GM19238 (cell line): ENCODE results near the gene CYP8B1.

Experiments used
- DNase-seq: peaks from one replicate; pipeline ENCODE4 v3.0.0; 2011; ENCODE audit warnings: low spot score; ENCODE audit not compliant: insufficient read length

Gene CYP8B1

DNA sequence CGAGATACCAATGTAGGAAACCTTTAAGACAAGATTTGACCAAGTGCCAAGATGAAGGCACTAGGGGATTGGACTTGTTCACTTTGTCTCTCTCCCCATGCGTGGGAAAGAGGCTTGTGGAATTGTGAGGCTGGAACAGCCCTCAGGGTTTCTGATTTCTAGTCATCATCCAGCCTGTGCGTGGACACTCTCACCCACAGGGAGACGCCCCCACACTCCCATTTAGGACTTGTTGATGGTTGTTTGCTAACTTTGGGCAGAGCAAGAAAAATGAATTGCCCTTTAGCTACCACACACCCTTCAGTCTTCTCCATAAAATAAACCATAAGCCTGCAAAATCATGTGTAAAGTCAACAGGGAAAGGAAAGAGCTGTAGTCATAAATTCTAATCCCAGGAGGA is 48.0 kb downstream of the CYP8B1 start:
- no peak for DNase-seq

DNA sequence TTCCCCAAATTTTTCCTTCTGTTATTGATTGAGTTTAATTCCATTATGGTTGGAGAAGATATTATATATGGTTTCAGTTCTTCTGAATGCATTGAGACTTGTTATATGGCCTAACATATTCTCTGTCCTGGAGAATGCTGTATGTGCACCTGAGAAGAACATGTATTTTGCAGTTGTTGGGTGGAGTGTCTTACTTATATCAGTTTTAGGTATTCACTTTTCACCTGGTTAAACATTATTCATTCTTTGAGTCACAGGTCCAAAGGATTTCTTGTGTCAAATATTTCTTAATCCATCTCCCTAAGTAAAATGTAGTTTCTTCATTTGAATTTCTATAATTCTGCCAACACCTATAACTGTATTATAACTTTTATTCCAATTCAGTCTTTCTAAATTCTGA is 48.7 kb downstream of the CYP8B1 start:
- DNase-seq = no peak

DNA sequence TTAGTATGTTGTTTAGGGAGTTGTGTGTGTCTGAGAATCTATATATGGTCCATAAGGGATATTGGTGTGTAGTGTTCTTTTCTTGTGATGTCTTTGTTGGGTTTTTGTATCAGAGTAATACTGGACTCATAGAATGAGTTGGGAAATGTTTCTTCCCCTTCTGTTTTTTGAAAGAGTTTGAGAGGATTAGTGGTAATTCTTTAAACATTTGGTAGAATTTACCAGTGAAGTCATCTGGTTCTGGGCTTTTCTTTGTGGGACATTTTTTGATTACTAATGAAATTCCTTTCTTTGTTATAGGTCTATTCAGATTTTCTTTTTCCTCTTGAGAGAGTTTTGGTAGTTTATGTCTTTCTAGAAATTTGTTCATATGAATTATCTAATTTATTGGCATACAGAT is 49.5 kb downstream of the CYP8B1 start:
- DNase-seq = no peak

DNA sequence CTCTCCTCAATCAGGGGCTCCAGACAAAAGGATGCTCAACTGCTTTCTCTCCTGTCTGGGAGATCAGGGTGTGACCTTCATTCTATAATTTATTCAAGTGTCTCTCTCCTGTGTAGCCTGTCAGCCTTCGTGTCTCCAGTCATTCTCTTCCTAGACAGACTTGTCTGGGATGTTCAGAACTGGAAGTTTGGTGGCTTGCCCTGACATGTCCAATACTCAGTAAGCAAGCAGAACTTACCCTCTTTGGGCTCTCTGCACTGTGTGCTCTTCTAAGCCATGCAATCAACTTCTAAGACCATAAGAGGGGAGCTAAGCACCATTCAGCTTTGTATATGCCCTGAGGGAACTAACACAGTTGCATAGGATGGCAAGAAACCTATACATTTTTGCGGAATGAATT is 52.3 kb downstream of the CYP8B1 start:
- no peak for DNase-seq

DNA sequence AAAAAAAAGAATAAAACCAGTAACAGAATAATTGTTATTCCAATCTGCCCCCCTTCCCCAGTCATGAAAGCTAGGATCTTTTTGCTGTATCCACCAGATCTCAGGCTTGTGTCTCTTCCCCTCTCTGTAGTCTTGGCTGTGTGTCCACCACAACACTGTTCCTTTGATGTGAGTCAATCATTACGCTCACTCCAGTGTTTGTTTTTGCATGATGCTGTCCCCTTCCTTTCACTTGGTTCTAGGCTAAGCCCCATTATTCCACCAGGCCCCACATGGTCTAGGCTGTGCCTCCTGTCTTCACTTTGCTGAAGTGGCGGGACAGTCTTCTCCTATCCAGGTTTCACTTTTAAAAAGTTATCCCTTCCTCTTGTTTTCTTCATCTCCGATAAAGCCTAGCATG is 52.9 kb downstream of the CYP8B1 start:
- DNase-seq = no peak
